ENCODE data around the gene RECQL5. TPM values are rescaled to one million over a fixed set of nuclear protein-coding genes. Genes with fewer than 3 reads are reported as not detected.
A peak's percentile ranks its signal among the peaks of the same experiment; 100 is the strongest.

The RECQL5 gene
- polyA plus RNA-seq, 1 of the 3 experiments (the other 2 are of a cell fraction): 25.3 TPM

- POLR2A ChIA-PET: interaction anchor here (0.5 kb wide), 1 partner anchor 277 kb away, joined by 4 read pairs; no protein-coding TSS in a partner anchor
- WGBS (ENCODE audit: low lambda C conversion rate): 64% methylated on average over 26 of the region's 49 CpGs
- no peaks in the 10 kb centered on the region for H3K27me3 ChIP-seq (ENCODE audit: insufficient read depth)
- DNase-seq: no peak
- no peaks in the 10 kb centered on the region for H3K36me3 ChIP-seq (replicated peaks in 1 of 2; ENCODE audit: control insufficient read depth in 1 of 2, insufficient read depth in 2 of 2, low read length in 1 of 2)
- H3K9me3 ChIP-seq: no peaks in the 10 kb centered on the region
- CTCF ChIA-PET: interaction anchor here (0.8 to 2.9 kb wide), 12 partner anchors 9 to 161 kb away, joined by 3 to 12 read pairs (median 4); partner anchors contain the start of genes SMIM5 and TSEN54
- H4K20me1 ChIP-seq (ENCODE audit: insufficient read depth): no peaks in the 10 kb centered on the region
- H3K27ac ChIP-seq (ENCODE audit: low read depth in 2 of 2, low read length in 1 of 2): no peak overlapping the region; a peak in 1 of 4 replicates
- H2AFZ ChIP-seq (ENCODE audit: low read depth): peak overlapping the region; percentile 56; the same call in 1 of the 2 replicates
- peaks cover 0 to 16% of the 10 kb centered on the region in 2 experiments; a peak in 1 of 4 replicates for H3K4me1 ChIP-seq (ENCODE audit: control insufficient read depth in 1 of 2, insufficient read depth in 2 of 2, low read depth in 1 of 2, low read length in 1 of 2)
- H3K4me3 ChIP-seq (ENCODE audit: low read depth in 2 of 2, low read length in 1 of 2): peak overlapping the region; percentile 27 to 41; a peak in 3 of 4 replicates
- no peaks in the 10 kb centered on the region for H3F3A ChIP-seq (replicated peaks; ENCODE audit: insufficient read depth)
- H3K9me2 ChIP-seq: no peaks in the 10 kb centered on the region
- TF ChIP-seq MXI1 (IDR thresholded peaks at IDR 0.05; ENCODE audit: low read depth, low read length) (no peak), RXRA (IDR thresholded peaks at IDR 0.05; ENCODE audit: borderline replicate concordance, low read depth) (no peak), ELF1 (IDR thresholded peaks at IDR 0.05) (no peak), NRF1 (IDR thresholded peaks at IDR 0.05; ENCODE audit: low read depth, low read length) (no peak), NFIC (IDR thresholded peaks at IDR 0.05; ENCODE audit: borderline replicate concordance) (no peak), RAD21 (IDR thresholded peaks at IDR 0.05; ENCODE audit: low read length) (no peak), GABPA (IDR thresholded peaks at IDR 0.05; ENCODE audit: low read depth) (no peak), RCOR1 (IDR thresholded peaks at IDR 0.05; ENCODE audit: low read length) (no peak), YY1 (IDR thresholded peaks at IDR 0.05; ENCODE audit: low read depth) (no peak), MAX (IDR thresholded peaks at IDR 0.05; ENCODE audit: low read depth) (no peak), IRF3 (IDR thresholded peaks at IDR 0.05; ENCODE audit: low read depth, low read length) (no peak), FOSL2 (IDR thresholded peaks at IDR 0.05; ENCODE audit: borderline replicate concordance, low read depth) (no peak), MEF2A (IDR thresholded peaks at IDR 0.05; ENCODE audit: borderline replicate concordance, low read depth) (no peak), FOXM1 (IDR thresholded peaks at IDR 0.05; ENCODE audit: low read depth) (no peak), EP300 (IDR thresholded peaks at IDR 0.05; ENCODE audit: borderline replicate concordance in 1 of 2, low read depth in 1 of 2, low read length in 1 of 2) (no peak), SMC3 (IDR thresholded peaks at IDR 0.05; ENCODE audit: low read depth, low read length) (no peak)
- TF ChIP-seq, protein P1, sequence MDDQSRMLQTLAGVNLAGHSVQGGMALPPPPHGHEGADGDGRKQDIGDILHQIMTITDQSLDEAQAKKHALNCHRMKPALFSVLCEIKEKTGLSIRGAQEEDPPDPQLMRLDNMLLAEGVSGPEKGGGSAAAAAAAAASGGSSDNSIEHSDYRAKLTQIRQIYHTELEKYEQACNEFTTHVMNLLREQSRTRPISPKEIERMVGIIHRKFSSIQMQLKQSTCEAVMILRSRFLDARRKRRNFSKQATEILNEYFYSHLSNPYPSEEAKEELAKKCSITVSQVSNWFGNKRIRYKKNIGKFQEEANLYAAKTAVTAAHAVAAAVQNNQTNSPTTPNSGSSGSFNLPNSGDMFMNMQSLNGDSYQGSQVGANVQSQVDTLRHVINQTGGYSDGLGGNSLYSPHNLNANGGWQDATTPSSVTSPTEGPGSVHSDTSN (IDR thresholded peaks at IDR 0.05): no peak
- TF ChIP-seq, protein P2, sequence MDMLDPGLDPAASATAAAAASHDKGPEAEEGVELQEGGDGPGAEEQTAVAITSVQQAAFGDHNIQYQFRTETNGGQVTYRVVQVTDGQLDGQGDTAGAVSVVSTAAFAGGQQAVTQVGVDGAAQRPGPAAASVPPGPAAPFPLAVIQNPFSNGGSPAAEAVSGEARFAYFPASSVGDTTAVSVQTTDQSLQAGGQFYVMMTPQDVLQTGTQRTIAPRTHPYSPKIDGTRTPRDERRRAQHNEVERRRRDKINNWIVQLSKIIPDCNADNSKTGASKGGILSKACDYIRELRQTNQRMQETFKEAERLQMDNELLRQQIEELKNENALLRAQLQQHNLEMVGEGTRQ (IDR thresholded peaks at IDR 0.05; ENCODE audit: borderline replicate concordance, low read depth, low read length): no peak
- TF ChIP-seq, protein P3, sequence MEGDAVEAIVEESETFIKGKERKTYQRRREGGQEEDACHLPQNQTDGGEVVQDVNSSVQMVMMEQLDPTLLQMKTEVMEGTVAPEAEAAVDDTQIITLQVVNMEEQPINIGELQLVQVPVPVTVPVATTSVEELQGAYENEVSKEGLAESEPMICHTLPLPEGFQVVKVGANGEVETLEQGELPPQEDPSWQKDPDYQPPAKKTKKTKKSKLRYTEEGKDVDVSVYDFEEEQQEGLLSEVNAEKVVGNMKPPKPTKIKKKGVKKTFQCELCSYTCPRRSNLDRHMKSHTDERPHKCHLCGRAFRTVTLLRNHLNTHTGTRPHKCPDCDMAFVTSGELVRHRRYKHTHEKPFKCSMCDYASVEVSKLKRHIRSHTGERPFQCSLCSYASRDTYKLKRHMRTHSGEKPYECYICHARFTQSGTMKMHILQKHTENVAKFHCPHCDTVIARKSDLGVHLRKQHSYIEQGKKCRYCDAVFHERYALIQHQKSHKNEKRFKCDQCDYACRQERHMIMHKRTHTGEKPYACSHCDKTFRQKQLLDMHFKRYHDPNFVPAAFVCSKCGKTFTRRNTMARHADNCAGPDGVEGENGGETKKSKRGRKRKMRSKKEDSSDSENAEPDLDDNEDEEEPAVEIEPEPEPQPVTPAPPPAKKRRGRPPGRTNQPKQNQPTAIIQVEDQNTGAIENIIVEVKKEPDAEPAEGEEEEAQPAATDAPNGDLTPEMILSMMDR (IDR thresholded peaks at IDR 0.05): no peak
- TF ChIP-seq, protein P4, sequence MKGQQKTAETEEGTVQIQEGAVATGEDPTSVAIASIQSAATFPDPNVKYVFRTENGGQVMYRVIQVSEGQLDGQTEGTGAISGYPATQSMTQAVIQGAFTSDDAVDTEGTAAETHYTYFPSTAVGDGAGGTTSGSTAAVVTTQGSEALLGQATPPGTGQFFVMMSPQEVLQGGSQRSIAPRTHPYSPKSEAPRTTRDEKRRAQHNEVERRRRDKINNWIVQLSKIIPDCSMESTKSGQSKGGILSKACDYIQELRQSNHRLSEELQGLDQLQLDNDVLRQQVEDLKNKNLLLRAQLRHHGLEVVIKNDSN (IDR thresholded peaks at IDR 0.05; ENCODE audit: borderline replicate concordance, low read depth): no peak
- no peaks in the 10 kb centered on the region for H3K79me2 ChIP-seq (ENCODE audit: insufficient read depth)
- H3K4me2 ChIP-seq: peak overlapping the region; percentile 93; the same call in 1 of the 2 replicates
- H3K9ac ChIP-seq: no peak overlapping the region
Observed at GRCh38 chr17:75588596-75589011, 78.3 kb downstream of the RECQL5 start.
